Breast epithelium (tissue), 4 donors: Measurements from ENCODE around the gene CPED1. TPM values are rescaled to one million over a fixed set of nuclear protein-coding genes. Genes with fewer than 3 reads are reported as not detected.
A peak's percentile ranks its signal among the peaks of the same experiment; 100 is the strongest.

Experiments
- DNase-seq, 2 donors: peaks; one replicate each; pipeline ENCODE4 v3.0.0-alpha.2; 2019; ENCODE audit warnings: low spot score in 2 of 2
- H3K27ac ChIP-seq, 2 donors: fragments of 200-600 bp; sonication (generic) in 1 of 2; one replicate each; pipeline ENCODE4 v1.5.1; 2016 to 2019; ENCODE audit warnings: mild to moderate bottlenecking in 1 of 2
- H3K27me3 ChIP-seq, 2 donors: fragments of 200-600 bp; sonication (generic) in 1 of 2; one replicate each; pipeline versions ENCODE4 v1.5.1 to v1.6.0; 2017 to 2019; ENCODE audit warnings: control low read depth in 1 of 2, mild to moderate bottlenecking in 1 of 2
- H3K36me3 ChIP-seq: fragments of 200-600 bp; one replicate; pipeline ENCODE4 v1.5.1; 2019
- H3K4me1 ChIP-seq, 2 donors: fragments of 200-600 bp; sonication (generic); one replicate each; pipeline ENCODE4 v1.5.1; 2016 to 2019; ENCODE audit warnings: control low read depth in 1 of 2
- H3K4me3 ChIP-seq, 3 donors: fragments of 200-600 bp; sonication (generic); 1 replicate in 2 of 3; 2 replicates in 1 of 3; pipeline ENCODE4 v1.5.1; 2016 to 2019; ENCODE audit warnings: mild to moderate bottlenecking in 3 of 3, moderate library complexity in 2 of 3
- H3K9me3 ChIP-seq, 2 donors: fragments of 200-600 bp; sonication (generic) in 1 of 2; one replicate each; pipeline ENCODE4 v1.5.1; 2016 to 2019; ENCODE audit warnings: control low read depth in 1 of 2
- POLR2A ChIP-seq: fragments of 450-650 bp; IDR thresholded peaks from one replicate; pipeline ENCODE4 v1.6.1; 2016; ENCODE audit warnings: antibody characterized with exemption, mild to moderate bottlenecking, moderate library complexity
- POLR2AphosphoS5 ChIP-seq, 3 donors: sonication (generic); formaldehyde crosslinking; IDR thresholded peaks; one replicate each; pipeline ENCODE4 v1.6.1; 2017; ENCODE audit warnings: antibody characterized with exemption in 3 of 3
- intact Hi-C: fragments of 100-400 bp; cut with DNase I; formaldehyde crosslinking; loops from one replicate; pipeline ENCODE4 v1.15.1; 2023; ENCODE audit warnings: low total_unique reads
- total RNA-seq, 3 donors: library from RNA; depleted of rRNA; stranded (reverse); fragments of >200 nt; gene quantifications; one replicate each; pipeline ENCODE4 v1.1.0, GENCODE V29; 2016
- TF ChIP-seq, protein P1 (sequence below), 3 donors: fragments of 450-650 bp; IDR thresholded peaks; one replicate each; pipeline ENCODE4 v1.5.1; 2016 to 2017; ENCODE audit warnings: antibody characterized with exemption in 3 of 3, mild to moderate bottlenecking in 3 of 3, moderate library complexity in 3 of 3

CPED1 gene
- total RNA-seq, 3 donors from 2014 or later: 14.3 to 29.3 (median 15.4) TPM

DNA sequence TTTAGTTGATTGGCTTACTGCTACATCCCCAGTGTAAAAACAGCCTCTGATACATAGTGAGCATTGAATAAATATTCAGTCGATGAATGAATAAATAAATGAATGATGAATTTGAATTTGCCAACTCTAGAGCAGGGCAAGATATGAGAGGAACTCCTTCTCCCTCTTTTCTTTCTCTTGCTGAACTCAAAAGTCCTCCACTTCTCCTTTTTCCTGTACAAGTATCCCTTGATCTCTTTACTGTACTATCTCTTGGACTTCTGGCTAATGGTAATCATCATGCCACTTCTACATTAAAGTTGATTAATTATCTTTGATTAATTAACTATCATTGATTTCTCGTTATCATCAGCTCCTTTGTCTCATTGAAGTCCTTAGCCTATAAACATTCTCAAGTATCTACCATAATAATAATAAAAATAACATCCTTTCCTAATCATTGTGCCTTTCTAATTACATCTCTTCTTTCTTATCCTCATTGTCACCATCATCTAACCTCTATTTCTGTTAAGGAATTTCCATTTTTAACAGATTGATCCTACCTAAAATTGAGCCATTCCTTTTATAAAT lies 10.6 kb downstream of the CPED1 start:
- no peak for DNase-seq
- TF ChIP-seq, protein P1, sequence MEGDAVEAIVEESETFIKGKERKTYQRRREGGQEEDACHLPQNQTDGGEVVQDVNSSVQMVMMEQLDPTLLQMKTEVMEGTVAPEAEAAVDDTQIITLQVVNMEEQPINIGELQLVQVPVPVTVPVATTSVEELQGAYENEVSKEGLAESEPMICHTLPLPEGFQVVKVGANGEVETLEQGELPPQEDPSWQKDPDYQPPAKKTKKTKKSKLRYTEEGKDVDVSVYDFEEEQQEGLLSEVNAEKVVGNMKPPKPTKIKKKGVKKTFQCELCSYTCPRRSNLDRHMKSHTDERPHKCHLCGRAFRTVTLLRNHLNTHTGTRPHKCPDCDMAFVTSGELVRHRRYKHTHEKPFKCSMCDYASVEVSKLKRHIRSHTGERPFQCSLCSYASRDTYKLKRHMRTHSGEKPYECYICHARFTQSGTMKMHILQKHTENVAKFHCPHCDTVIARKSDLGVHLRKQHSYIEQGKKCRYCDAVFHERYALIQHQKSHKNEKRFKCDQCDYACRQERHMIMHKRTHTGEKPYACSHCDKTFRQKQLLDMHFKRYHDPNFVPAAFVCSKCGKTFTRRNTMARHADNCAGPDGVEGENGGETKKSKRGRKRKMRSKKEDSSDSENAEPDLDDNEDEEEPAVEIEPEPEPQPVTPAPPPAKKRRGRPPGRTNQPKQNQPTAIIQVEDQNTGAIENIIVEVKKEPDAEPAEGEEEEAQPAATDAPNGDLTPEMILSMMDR (IDR thresholded peaks at IDR 0.05): no peak
- TF ChIP-seq POLR2AphosphoS5 (IDR thresholded peaks at IDR 0.05) (no peak), POLR2A (no peak)
- no peaks in the 10 kb centered on the region for H3K4me1 ChIP-seq
- H3K36me3 ChIP-seq: no peaks in the 10 kb centered on the region
- no peaks in the 10 kb centered on the region for H3K27me3 ChIP-seq
- H3K9me3 ChIP-seq: no peaks in the 10 kb centered on the region
- intact Hi-C loops: no loop called here
- no peak overlapping the region for H3K4me3 ChIP-seq
- H3K27ac ChIP-seq: peak overlapping the region in 1 of 2 donors; percentile 4

DNA sequence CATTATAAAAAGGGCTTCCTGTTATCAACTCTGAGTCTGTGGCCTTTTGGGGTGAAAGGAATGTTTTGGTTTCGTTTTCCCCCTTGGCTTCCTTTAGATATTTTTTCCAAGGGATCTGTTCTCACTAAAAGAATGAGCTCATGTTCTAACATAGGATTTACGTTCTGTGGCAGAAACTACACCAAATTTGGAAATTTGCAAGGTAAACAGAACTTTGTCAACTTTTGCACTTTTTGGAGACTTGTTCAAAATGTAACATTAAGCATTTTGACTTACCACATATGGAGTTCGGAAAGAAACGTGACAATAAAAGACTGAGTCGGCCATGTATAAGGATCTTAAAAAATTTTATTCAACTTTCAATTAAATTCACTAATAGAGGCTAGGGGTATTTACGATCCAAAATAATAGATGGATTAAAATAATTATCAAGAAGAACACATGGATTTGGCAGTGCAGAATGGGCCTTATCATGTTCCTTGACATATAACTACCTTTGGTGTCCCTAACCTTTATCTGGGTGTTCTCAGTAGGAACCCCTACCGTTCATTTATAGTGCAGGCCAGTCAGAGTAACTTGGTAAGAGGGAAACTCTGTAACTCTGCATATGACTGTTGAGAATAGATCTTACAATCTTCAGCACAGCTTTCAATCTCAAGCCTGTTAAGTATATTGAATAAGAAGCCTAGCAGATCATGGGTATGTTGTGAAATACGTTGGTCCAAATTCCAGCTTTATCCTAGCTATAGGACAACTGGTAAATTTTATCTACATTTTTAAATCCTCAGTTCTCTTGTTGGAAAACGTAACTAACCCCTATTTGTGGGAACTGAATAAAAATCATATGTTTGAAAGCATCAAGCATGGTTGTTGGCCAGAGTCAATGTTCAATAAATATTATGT lies 11.8 kb downstream of the CPED1 start:
- intact Hi-C loops: no loop called here
- Histone ChIP-seq H3K9me3 (no peaks in the 10 kb centered on the region), H3K27me3 (no peaks in the 10 kb centered on the region), H3K4me1 (no peaks in the 10 kb centered on the region), H3K27ac (peak overlapping the region in 1 of 2 donors; percentile 64), H3K4me3 (peak overlapping the region in 2 of 3 donors; percentile 13 to 34), H3K36me3 (no peaks in the 10 kb centered on the region)
- no peak for DNase-seq
- TF ChIP-seq, protein P1 (IDR thresholded peaks at IDR 0.05): no peak
- TF ChIP-seq POLR2AphosphoS5 (IDR thresholded peaks at IDR 0.05) (no peak), POLR2A (no peak)

DNA sequence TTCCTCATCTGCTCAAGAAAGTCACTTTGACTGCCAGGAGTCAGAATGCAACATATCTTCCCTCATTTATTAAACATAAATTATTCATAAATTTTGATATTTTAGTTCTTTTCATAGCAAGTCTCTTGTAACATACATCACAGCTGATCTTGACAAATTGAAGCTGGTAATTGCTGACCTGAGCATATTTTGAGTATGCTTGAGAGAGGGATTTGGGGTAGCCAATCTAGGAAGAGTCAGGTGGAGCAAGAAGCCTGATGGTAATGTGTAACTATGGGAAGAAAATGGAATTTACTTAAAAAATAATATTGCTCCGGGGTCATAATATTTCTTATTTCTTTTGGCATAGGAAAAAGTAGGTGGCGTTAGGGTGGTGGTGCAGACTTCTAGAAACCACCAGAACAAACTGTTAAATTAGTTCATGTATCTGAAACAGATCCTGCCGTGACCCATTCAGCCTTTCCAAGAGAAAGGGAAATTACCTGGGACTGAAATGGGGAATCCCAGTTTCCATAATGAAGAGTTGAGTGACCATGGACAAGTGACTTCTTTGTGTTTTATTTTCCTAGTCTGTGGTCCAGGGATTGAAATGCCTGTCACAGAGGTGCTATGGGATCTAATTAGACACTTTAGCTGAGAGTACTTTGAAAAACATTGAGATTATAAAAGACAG lies 12.9 kb downstream of the CPED1 start:
- intact Hi-C loops: no loop called here
- Histone ChIP-seq H3K27me3 (no peaks in the 10 kb centered on the region), H3K36me3 (no peaks in the 10 kb centered on the region), H3K4me1 (no peaks in the 10 kb centered on the region), H3K4me3 (no peak overlapping the region), H3K9me3 (no peaks in the 10 kb centered on the region), H3K27ac (no peak overlapping the region)
- DNase-seq: no peak
- TF ChIP-seq, protein P1 (IDR thresholded peaks at IDR 0.05): no peak
- TF ChIP-seq POLR2AphosphoS5 (IDR thresholded peaks at IDR 0.05) (no peak), POLR2A (no peak)

DNA sequence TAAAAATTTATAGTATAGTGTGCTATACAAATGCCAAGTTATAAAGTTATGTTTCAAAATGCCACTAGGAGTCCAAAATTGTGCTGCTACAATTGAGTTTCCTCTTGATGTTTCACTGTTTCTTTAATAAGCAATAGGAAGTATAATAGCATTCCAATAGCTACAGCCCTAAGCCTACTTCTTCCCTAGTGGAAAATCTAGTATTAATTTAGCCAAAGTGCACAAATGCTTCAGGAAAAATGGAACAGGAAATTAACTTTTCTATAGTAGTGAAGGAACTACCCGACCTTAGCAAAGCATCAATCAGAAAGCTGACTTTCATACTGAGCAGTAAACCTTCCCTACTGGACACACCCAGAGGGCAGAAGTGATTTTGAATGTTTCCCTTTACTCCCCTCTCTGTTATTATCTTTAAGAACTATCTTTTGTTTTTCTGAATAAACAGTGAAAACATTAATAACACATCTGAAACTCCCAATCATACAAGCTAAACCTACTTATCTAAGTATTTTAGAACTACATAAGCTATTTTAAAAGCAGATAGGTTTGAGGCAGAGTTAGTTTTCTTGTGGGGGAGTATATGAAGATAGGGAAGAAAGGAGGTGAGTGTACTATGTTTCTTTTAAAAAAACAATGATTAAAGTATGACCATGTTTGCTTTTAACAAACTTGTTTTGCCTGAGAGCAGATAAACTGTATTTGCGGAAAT lies 13.7 kb downstream of the CPED1 start:
- no peaks in the 10 kb centered on the region for H3K4me1 ChIP-seq
- intact Hi-C loops: no loop called here

More for the DNA sequence above, 13.7 kb downstream of the CPED1 start:
- Histone ChIP-seq H3K4me3 (no peak overlapping the region), H3K36me3 (no peaks in the 10 kb centered on the region), H3K9me3 (no peaks in the 10 kb centered on the region), H3K27ac (no peak overlapping the region), H3K27me3 (no peaks in the 10 kb centered on the region)
- no peak for DNase-seq
- TF ChIP-seq POLR2AphosphoS5 (IDR thresholded peaks at IDR 0.05) (no peak), POLR2A (no peak)
- TF ChIP-seq, protein P1 (IDR thresholded peaks at IDR 0.05): no peak
